Parathyroid adenoma (tissue), 2 donors: ENCODE measurements around the gene APOBEC4.

Experiments used
- H2AFZ ChIP-seq: fragments of 300-600 bp; sonication (generic); one replicate; pipeline ENCODE4 v1.7.0; 2017; ENCODE audit warnings: antibody characterized with exemption, mild to moderate bottlenecking
- H3K27ac ChIP-seq: fragments of 300-600 bp; sonication (generic); one replicate; pipeline ENCODE4 v1.7.0; 2017
- H3K27me3 ChIP-seq: fragments of 300-600 bp; sonication (generic); one replicate; pipeline ENCODE4 v1.7.0; 2017; ENCODE audit warnings: low read length; ENCODE audit not compliant: control insufficient read depth, insufficient read depth
- H3K36me3 ChIP-seq: fragments of 300-600 bp; sonication (generic); one replicate; pipeline ENCODE4 v1.7.0; 2017; ENCODE audit warnings: low read length; ENCODE audit not compliant: control insufficient read depth, insufficient read depth
- H3K4me1 ChIP-seq: fragments of 300-600 bp; sonication (generic); one replicate; pipeline ENCODE4 v1.7.0; 2017; ENCODE audit warnings: control low read depth
- H3K4me2 ChIP-seq: fragments of 300-600 bp; sonication (generic); one replicate; pipeline ENCODE4 v1.7.0; 2017; ENCODE audit warnings: low read length
- H3K4me3 ChIP-seq: fragments of 300-600 bp; sonication (generic); one replicate; pipeline ENCODE4 v1.7.0; 2017; ENCODE audit warnings: low read depth, low read length
- H3K79me2 ChIP-seq: fragments of 300-600 bp; sonication (generic); one replicate; pipeline ENCODE4 v1.7.0; 2017; ENCODE audit warnings: control low read depth
- H3K9ac ChIP-seq: fragments of 300-600 bp; sonication (generic); one replicate; pipeline ENCODE4 v1.7.0; 2017; ENCODE audit warnings: mild to moderate bottlenecking
- H3K9me3 ChIP-seq: fragments of 300-600 bp; sonication (generic); one replicate; pipeline ENCODE4 v1.7.0; 2017; ENCODE audit warnings: low read length; ENCODE audit not compliant: control insufficient read depth
- TF ChIP-seq, protein P1 (sequence below): fragments of 300-600 bp; sonication (generic); IDR thresholded peaks from one replicate; pipeline ENCODE4 v1.7.0; 2017; ENCODE audit warnings: antibody characterized with exemption, mild to moderate bottlenecking
- donor health status: primary hyperparathyroidism.

The APOBEC4 gene

DNA sequence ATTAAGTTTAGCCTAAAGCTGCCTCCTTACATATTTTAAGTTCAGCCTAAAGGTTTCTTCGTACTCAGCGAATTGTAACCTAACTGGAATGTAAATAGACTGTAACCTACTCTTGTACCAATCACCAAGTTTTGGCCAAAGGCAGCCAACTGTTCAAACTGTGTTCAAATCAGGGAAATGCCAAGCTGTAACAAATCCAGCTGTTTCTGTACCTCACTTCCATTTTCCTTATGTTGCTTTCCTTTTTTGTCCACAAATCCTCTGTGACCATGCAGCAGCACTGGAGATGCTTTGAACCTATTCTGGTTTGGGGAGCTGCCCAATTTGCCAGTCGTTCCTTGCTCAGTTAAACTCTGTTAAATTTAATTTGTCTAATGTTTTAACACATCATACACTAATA is 3.2 kb upstream of the APOBEC4 start:
- Histone ChIP-seq H3K79me2 (no peaks in the 10 kb centered on the region), H3K9me3 (no peaks in the 10 kb centered on the region), H3K4me1 (no peaks in the 10 kb centered on the region), H3K4me2 (no peak overlapping the region), H3K4me3 (no peak overlapping the region), H3K27me3 (no peaks in the 10 kb centered on the region), H3K27ac (no peak overlapping the region), H3K9ac (no peak overlapping the region), H2AFZ (no peak overlapping the region), H3K36me3 (no peaks in the 10 kb centered on the region)
- TF ChIP-seq, protein P1, sequence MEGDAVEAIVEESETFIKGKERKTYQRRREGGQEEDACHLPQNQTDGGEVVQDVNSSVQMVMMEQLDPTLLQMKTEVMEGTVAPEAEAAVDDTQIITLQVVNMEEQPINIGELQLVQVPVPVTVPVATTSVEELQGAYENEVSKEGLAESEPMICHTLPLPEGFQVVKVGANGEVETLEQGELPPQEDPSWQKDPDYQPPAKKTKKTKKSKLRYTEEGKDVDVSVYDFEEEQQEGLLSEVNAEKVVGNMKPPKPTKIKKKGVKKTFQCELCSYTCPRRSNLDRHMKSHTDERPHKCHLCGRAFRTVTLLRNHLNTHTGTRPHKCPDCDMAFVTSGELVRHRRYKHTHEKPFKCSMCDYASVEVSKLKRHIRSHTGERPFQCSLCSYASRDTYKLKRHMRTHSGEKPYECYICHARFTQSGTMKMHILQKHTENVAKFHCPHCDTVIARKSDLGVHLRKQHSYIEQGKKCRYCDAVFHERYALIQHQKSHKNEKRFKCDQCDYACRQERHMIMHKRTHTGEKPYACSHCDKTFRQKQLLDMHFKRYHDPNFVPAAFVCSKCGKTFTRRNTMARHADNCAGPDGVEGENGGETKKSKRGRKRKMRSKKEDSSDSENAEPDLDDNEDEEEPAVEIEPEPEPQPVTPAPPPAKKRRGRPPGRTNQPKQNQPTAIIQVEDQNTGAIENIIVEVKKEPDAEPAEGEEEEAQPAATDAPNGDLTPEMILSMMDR, result no peak

DNA sequence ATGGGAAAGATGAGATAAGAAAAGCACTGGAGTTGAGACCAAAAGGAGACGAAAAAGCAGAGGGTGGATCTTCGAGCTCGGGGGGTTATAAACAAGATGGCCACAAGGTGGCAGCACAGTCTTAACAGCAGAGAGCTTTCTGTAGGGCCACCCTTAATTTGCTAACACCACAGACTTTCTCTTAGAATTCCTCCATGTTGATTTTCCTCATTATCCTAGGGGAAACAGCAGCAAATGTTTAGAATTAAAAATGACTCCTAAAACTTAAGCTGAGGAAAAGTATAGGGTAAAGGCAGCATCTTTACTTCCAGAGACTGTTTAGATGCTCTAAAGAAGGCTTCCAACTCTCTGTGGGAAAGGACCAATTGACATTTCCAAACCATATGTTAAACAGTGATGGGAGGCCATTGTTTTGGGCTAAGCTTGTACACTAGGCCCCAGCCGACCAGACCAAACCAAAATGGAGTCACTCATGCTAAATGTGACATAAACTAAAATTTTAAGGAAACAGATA is 2.5 kb upstream of the APOBEC4 start:
- H2AFZ ChIP-seq, result no peak overlapping the region
- H3K79me2 ChIP-seq, result no peaks in the 10 kb centered on the region
- H3K9me3 ChIP-seq, result no peaks in the 10 kb centered on the region
- no peaks in the 10 kb centered on the region for H3K27me3 ChIP-seq
- H3K27ac ChIP-seq, result no peak overlapping the region
- no peaks in the 10 kb centered on the region for H3K4me1 ChIP-seq
- no peaks in the 10 kb centered on the region for H3K36me3 ChIP-seq
- no peak overlapping the region for H3K4me3 ChIP-seq
- H3K9ac ChIP-seq, result no peak overlapping the region
- TF ChIP-seq, protein P1, result peak; percentile 72
- no peak overlapping the region for H3K4me2 ChIP-seq

DNA sequence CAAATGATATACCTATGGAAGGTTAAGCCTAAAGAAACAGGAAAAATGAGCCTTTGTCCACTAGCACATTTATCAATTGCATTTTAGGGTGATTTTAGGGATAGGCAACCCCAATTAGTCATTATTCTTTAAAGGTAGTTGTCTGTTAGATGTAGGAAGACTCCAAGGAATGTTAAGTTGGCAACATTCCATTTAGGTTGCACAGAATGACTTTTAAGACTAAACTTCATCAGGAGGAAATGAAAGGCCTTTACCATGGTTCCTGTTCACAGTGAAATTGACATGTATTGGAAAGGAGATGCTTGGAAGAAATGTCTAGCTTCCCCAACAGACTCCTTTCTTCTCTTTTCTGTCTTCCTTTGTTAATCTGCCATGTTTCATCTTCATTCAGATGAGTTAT is 1.6 kb upstream of the APOBEC4 start:
- H3K79me2 ChIP-seq, result no peaks in the 10 kb centered on the region
- H3K4me2 ChIP-seq, result no peak overlapping the region
- no peak overlapping the region for H2AFZ ChIP-seq
- no peaks in the 10 kb centered on the region for H3K9me3 ChIP-seq
- no peaks in the 10 kb centered on the region for H3K27me3 ChIP-seq
- H3K36me3 ChIP-seq, result no peaks in the 10 kb centered on the region
- TF ChIP-seq, protein P1, result no peak
- H3K27ac ChIP-seq, result no peak overlapping the region
- H3K9ac ChIP-seq, result no peak overlapping the region
- no peak overlapping the region for H3K4me3 ChIP-seq
- H3K4me1 ChIP-seq, result no peaks in the 10 kb centered on the region

DNA sequence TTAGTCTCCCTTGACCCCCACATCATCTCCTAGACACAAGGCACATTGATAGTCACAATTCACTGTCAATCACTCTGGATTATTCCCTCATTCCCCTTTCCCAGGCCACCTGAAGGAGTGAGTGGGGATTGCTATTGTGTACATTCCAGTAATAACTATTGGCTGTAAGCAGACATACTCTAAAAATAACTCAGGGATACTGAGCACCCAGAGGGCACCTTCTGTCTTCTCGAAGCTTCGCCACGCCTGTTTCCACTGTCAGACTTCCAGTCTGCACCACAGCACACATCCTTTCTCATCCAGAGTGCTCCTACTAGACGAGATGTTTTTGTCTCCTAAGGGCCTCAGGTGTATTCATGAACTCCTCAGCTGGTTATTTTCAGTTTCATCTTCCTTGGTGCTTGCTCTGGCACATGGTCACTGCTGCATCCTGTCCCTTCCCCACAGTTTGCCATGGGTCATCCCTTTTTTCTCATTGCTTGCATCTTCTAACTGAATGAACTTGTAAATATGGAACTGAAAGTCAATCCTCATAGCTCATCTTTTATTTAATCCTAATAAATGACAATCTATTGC is 848 bp upstream of the APOBEC4 start:
- Histone ChIP-seq H2AFZ (no peak overlapping the region), H3K27ac (no peak overlapping the region), H3K4me1 (no peaks in the 10 kb centered on the region), H3K4me3 (no peak overlapping the region), H3K9me3 (no peaks in the 10 kb centered on the region), H3K9ac (no peak overlapping the region), H3K27me3 (no peaks in the 10 kb centered on the region), H3K79me2 (no peaks in the 10 kb centered on the region), H3K36me3 (no peaks in the 10 kb centered on the region), H3K4me2 (no peak overlapping the region)
- TF ChIP-seq, protein P1, result no peak

DNA sequence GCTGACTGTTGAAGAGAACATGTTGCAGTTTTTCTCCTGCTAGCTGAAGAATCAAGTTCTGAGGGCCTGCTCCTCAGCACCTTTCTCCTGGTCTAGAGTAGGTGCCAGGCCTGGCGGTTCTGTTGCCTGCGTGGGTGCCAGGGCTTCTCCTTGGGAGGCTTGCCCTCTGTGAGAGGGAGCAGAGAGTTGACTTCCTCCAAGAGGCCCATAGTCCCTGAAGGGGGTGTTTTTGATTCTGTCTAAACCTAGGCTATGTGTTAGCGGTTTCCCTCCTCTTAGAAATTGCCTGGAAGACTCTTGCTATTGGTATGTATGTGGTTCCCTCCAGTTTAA is 312 bp upstream of the APOBEC4 start:
- no peak overlapping the region for H3K27ac ChIP-seq

More for the DNA sequence above, 312 bp upstream of the APOBEC4 start:
- H3K79me2 ChIP-seq, result no peaks in the 10 kb centered on the region
- no peaks in the 10 kb centered on the region for H3K36me3 ChIP-seq
- no peaks in the 10 kb centered on the region for H3K9me3 ChIP-seq
- no peaks in the 10 kb centered on the region for H3K27me3 ChIP-seq
- H3K4me1 ChIP-seq, result no peaks in the 10 kb centered on the region
- no peak overlapping the region for H2AFZ ChIP-seq
- TF ChIP-seq, protein P1, result no peak
- H3K4me2 ChIP-seq, result no peak overlapping the region
- H3K9ac ChIP-seq, result no peak overlapping the region
- no peak overlapping the region for H3K4me3 ChIP-seq
